AG04450 (cell line): Measurements from ENCODE around the gene BCAR3. TPM values are rescaled to one million over a fixed set of nuclear protein-coding genes. Genes with fewer than 3 reads are reported as not detected.

Source experiments
- CTCF ChIA-PET: fragments of 300-600, 350-600 bp; formaldehyde crosslinking; extraction: SDS; loops from one replicate; lab custom pipeline; 2022; ENCODE audit warnings: antibody characterized with exemption, inconsistent platforms; lab: Charles Lee
- POLR2A ChIA-PET: fragments of 350-600 bp; formaldehyde crosslinking; extraction: SDS; loops from one replicate; lab custom pipeline; 2021; ENCODE audit warnings: antibody characterized with exemption, inconsistent platforms; lab: Yijun Ruan, JAX
- DNase-seq: peaks from one replicate; pipeline ENCODE4 v3.0.0-alpha.2; 2011; ENCODE audit warnings: low read depth, low spot score
- H3K27ac ChIP-seq: one replicate; pipeline ENCODE4 v1.5.1; 2012; ENCODE audit warnings: low read depth, low read length, control low read depth
- H3K27me3 ChIP-seq: one replicate; pipeline ENCODE4 v1.6.0; 2012; ENCODE audit warnings: low read length; ENCODE audit not compliant: control insufficient read depth, insufficient read depth
- H3K4me3 ChIP-seq: 2 replicates; pipeline ENCODE4 v1.5.1; 2011; ENCODE audit warnings: mild to moderate bottlenecking, low read depth, low read length, control low read depth
- H3K9me3 ChIP-seq: 2 replicates; pipeline ENCODE4 v1.5.1; 2012; ENCODE audit warnings: low read length; ENCODE audit not compliant: control insufficient read depth, insufficient read depth
- polyA plus RNA-seq: library from polyadenylated mRNA; depleted of rRNA; stranded (reverse); fragments of >200 nt; gene quantifications from 2 replicates; pipeline ENCODE4 v1.2.3, GENCODE V29; 2011
- TF ChIP-seq, protein P1 (sequence below): IDR thresholded peaks from 2 replicates; pipeline ENCODE4 v1.5.1; 2011; ENCODE audit warnings: low read depth, low read length, control low read depth, inconsistent platforms

The BCAR3 gene
- polyA plus RNA-seq, 1 experiment, result 20.6 TPM

DNA sequence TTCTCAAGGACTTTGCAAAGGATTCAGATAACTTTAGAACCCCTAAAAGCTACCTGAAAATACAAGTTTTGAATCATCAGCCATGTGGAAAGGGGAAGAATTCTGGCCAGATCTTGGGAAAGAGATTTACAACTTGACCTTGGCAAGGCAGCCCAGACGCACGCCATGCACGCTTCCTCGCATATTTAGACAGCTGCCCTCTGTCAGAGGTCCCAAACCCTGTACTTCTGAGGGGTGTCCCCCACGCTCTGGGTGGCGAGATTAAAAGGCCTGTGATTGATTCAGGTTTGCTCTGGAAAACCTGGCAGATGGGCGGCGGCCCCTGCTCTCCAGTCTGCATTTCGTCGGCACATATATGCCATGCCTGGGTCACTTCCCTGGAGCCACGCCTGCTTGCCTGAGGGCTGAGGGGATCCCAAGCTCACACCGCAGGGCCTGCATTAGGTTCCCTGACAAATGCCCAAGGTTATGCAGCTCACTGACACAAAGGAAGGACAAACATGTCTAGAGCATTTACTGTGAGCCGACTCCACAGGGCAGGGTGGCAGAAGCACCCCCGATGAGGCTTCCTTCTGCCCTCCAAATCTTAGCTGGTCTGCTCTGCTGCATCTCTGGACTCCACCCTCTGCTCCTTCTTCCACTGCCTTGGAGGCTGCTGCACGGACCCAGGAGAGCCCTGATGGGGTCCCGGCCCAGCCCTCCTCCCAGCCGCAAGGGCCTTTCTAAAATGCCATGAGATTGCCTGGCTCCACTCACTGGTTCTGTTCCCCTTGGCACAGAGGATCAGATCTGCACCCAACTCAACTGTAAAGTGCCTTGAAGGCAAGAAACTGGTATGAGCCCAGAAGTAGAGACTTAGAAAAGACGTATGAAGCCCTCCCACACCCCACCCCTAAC is 103.9 kb downstream of the BCAR3 start:
- no peak overlapping the region for H3K4me3 ChIP-seq
- TF ChIP-seq, protein P1, sequence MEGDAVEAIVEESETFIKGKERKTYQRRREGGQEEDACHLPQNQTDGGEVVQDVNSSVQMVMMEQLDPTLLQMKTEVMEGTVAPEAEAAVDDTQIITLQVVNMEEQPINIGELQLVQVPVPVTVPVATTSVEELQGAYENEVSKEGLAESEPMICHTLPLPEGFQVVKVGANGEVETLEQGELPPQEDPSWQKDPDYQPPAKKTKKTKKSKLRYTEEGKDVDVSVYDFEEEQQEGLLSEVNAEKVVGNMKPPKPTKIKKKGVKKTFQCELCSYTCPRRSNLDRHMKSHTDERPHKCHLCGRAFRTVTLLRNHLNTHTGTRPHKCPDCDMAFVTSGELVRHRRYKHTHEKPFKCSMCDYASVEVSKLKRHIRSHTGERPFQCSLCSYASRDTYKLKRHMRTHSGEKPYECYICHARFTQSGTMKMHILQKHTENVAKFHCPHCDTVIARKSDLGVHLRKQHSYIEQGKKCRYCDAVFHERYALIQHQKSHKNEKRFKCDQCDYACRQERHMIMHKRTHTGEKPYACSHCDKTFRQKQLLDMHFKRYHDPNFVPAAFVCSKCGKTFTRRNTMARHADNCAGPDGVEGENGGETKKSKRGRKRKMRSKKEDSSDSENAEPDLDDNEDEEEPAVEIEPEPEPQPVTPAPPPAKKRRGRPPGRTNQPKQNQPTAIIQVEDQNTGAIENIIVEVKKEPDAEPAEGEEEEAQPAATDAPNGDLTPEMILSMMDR, result no peak
- POLR2A ChIA-PET, result no interaction called here
- H3K27me3 ChIP-seq, result no peaks in the 10 kb centered on the region
- no peak for DNase-seq
- CTCF ChIA-PET, result interaction anchor here (1.2 kb wide), 1 partner anchor 51 kb away, joined by 6 read pairs; no protein-coding TSS in a partner anchor
- no peaks in the 10 kb centered on the region for H3K9me3 ChIP-seq
- no peak overlapping the region for H3K27ac ChIP-seq

DNA sequence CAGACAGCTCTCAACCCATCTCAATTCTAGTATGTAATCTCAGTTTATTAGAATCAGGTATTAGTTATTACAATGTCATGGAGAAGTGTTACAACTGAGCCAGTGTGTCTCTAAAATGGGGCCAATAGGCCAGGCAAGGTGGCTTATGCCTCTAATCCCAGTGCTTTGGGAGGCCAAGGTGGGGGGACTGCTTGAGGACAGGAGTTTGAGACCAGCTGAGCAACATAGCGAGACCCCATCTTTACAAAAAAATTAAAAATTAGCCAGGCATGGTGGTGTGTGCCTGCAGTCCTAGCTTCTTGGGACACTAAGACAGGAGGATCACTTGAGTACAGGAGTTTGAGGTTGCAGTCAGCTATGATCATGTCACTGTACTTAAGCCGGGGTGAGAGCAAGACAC is 104.9 kb downstream of the BCAR3 start:
- ChIA-PET CTCF (interaction anchor here (0.9 to 1.2 kb wide), 2 partner anchors 52 to 268 kb away, joined by 3 to 6 read pairs; no protein-coding TSS in a partner anchor), POLR2A (no interaction called here)
- DNase-seq, result no peak
- no peaks in the 10 kb centered on the region for H3K9me3 ChIP-seq
- TF ChIP-seq, protein P1, result no peak
- no peaks in the 10 kb centered on the region for H3K27me3 ChIP-seq
- no peak overlapping the region for H3K4me3 ChIP-seq
- H3K27ac ChIP-seq, result no peak overlapping the region

DNA sequence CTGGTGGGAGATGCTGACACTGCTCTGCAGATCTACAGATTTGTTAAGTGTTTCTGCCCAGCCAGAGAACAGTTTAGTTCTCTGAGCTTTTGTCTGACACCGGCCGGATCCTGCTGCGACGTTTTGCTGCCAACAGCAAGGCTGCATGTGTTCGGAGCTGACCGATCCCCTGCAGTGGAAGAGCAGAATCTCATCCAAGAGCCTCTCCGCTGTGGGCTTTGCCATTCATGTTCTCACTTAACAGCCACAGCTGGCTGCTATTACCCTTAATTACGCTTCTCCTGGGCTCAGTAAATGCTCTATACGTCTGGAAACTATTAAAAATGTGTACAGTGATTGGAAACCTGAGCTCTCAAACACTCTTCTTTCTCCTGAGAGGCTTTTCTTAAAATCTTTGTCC is 105.3 kb downstream of the BCAR3 start:
- H3K27me3 ChIP-seq, result no peaks in the 10 kb centered on the region
- H3K27ac ChIP-seq, result no peak overlapping the region
- TF ChIP-seq, protein P1, result no peak
- H3K4me3 ChIP-seq, result no peak overlapping the region
- no peak for DNase-seq
- no peaks in the 10 kb centered on the region for H3K9me3 ChIP-seq
- CTCF ChIA-PET, result interaction anchor here (0.9 kb wide), 1 partner anchor 268 kb away, joined by 3 read pairs; no protein-coding TSS in a partner anchor
- POLR2A ChIA-PET, result no interaction called here

DNA sequence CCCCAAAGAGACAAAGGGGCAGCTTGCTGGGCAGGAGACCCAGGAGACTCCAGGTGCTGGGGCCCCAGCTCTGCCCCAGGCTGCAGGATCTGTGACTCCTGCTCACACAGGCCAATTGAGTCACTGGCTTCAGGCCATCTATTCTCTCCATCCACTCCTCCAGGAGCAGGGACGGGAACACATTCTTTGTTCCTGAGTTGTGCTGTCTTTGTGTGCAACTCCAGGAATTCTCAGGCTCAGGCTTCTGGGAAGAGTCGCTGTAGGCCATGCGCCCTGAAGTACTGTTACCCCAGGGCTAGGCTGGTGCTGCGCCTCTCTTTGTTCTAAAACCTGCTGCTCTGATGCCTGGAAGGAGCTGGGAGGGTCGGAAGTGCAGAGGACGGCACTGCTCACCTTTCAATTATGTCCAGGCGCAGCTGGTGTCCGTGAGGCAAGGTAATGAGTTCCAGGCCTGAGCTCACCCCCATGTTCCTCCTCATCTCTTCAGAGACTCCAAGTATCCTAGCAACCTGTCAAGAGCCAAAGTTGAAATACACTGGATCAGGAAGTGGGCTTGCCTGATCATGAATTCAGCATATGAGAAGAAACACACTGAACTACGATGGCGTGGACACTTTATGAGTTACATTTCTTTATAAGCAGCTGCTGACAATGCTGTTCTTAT is 105.9 kb downstream of the BCAR3 start:
- no peaks in the 10 kb centered on the region for H3K27me3 ChIP-seq
- TF ChIP-seq, protein P1, result no peak
- H3K4me3 ChIP-seq, result no peak overlapping the region
- DNase-seq, result no peak
- POLR2A ChIA-PET, result no interaction called here
- H3K27ac ChIP-seq, result no peak overlapping the region
- H3K9me3 ChIP-seq, result no peaks in the 10 kb centered on the region
- CTCF ChIA-PET, result interaction anchor here (0.9 kb wide), 1 partner anchor 269 kb away, joined by 3 read pairs; no protein-coding TSS in a partner anchor
